Stimulated activated CD8-positive, alpha-beta memory T cell treated with anti-CD3 and anti-CD28 coated beads, Interleukin-2, amount 100 ng/mL, for 48 hours (primary cell): ENCODE data around the gene CYP51A1.
"Not testable (repeated sequence)": the region's sequence is repeated elsewhere in the genome, so short reads cannot be mapped to it uniquely, and the experiment has no call there.

Experiments
- DNase-seq, 2 donors: peaks; one replicate each; pipeline ENCODE4 v3.0.0-alpha.2; 2020; ENCODE audit warnings: low read depth in 2 of 2

CYP51A1 gene

DNA sequence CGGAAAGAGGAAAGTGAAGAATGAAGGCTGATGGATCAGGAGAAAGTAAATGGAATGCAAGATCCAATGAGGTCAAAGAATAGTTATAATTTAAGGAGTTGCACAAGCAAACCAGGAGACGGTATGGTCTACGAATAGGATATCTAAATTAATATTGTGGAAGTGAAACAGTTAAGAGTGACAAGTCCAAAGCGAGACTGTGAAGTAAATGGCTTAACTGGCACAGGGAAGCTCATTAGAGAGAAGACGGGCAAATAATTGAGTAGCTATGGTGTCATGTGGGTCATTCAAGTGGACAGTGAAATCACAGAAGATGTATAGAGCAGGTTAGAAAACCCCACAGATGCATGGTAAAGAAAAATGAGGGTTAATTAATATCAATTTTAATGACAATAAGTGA, 3.2 kb downstream of the CYP51A1 start:
- no peak for DNase-seq

DNA sequence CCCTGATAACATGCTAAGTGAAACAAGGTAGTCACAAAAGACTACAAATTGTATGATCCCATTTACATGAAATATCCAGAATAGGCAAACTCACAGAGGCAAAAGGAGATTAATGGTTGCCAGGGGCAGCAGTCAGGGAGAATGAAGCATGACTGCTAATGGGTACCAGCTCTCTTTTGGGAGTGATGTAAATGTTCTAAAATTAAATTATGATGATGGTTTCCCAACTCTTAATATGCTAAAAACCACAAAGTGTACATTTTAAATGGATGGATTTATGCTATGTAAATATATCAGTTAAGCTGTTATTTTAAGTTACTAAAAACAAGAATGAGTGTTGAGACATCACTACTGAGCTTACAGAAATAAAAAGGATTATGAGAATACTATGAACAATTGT, 12.6 kb downstream of the CYP51A1 start:
- DNase-seq = no peak

DNA sequence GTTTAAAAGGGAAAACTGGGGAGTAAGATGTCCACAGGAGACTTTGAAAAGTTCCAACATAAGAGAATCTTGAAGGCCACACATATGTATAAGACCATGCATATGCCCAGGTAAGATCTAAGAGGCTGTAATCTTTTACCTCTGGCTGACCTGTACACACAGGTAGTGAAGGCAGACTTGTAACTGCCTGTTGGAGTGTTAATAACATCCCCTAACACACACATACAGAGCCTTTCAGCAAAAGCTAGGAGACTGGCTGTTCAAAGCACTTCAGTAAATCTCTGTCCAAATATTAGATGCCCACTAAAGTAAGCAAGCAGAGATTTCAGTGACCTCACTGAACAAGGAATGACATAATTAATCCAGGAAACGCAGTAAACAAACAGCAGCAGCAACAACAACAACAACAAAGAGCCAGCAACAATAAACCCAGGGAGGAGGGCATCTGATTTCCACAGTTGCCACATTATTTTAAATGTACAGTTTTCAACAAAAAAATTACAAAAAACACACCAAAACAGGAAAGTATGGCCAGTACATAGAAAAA, 15.0 kb downstream of the CYP51A1 start:
- DNase-seq = no peak

DNA sequence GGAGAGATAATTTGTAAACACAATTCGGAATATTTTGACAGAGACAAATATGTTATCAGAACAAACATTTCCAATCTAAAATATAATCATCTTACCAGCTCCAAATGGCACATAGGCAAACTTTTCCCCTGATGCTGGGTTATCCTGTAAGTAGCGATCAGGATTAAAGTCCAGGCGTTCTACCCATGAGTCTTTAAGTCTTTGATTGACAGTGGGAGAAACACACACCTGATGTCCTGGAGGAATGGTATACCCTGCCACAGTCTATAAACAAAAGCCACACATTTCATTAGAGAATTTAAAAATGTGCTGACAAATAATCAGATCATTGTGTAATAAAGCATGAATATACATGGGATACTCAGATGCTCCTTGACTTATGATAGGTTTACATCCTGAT, 17.3 kb downstream of the CYP51A1 start:
- DNase-seq = no peak

DNA sequence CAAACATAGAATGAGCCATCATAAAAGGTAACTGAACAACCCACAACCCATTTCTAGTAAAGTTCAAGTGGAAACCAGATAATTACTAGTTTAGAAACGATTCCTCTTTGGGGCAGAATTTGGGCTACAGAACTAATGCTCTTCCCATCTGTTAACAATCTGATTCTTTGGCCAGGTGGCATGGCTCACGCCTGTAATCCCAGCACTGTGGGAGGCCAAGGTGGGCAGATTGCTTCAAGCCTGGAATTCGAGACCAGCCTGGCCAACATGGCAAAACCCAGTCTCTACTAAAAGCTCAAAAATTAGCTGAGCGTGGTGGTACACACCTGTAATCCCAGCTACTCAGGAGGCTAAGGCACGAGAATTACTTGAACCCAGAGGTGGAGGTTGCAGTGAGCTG, 18.5 kb downstream of the CYP51A1 start:
- DNase-seq = no peak

DNA sequence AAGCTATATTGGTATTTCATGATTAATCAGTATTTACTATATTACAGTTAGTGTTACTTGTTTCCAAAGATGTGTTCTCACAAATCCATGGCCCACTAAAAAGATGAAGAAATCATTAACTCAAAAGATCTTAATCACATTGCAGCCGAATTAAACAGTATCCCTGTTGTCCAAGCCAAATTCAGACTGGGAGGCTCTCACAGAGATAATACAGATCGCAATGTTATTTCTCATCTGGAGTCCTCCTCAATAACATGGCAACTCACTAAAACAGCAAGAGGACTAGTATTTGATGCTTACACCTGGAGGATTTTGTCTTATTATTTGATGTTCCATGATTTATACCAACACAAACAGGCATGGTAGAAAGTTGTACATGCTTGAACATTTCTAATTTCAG, 23.4 kb downstream of the CYP51A1 start:
- DNase-seq = no peak

DNA sequence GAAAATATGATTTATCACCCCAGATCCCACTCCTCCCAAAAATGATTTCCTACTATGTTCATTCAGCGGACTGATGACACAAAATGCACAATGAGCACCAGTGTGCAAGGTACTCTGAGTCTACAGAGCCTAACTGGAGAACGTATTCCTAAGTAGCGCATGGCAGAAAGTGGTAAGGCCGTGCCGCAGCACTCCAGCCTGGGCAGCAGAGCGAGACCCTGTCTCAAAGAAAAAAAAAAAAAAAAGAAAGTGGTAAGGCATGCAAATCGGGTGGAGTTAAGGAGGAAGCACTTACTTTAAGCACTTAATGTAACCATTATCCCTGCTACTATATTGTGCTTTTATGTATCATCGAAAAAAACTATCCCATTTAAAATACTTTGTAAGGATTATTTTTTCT, 25.5 kb downstream of the CYP51A1 start:
- no peak for DNase-seq

DNA sequence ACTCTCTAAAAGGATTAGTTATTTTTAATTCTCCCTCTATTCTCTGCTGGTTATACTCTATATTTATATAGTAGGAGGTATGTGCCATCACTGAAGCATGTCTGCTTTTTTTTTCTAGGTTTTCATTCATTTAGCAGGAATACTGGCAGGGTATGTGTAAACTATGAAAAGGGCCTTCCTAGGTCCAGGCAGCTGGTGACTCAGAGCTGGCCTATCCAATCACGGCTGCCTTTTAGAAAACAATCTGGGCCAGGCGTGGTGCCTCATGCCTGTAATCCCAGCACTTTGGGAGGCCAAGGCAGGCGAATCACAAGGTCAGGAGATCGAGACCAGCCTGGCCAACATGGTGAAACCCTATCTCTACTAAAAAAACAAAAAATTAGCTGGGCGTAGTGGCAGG, 31.4 kb downstream of the CYP51A1 start:
- not testable (repeated sequence) for DNase-seq

DNA sequence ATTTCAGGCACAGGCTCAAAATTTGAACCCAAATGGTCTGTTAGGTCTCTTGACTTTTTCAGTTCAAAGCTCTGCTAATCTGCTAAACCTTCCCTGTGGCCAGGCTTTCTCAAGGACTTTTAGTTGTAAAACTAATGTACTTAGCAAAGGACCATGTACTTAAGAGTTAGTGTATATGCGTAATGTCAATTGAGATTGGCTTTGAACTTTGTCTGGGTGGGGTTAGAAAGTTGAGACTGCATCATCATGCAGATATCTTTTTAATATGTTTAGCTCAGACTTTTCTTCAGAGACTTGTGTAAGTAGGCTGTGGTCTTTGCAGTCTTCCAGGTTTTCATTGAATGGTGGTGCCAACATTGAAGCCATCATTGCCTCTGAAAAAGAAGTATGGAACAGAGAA, 33.7 kb downstream of the CYP51A1 start:
- no peak for DNase-seq

DNA sequence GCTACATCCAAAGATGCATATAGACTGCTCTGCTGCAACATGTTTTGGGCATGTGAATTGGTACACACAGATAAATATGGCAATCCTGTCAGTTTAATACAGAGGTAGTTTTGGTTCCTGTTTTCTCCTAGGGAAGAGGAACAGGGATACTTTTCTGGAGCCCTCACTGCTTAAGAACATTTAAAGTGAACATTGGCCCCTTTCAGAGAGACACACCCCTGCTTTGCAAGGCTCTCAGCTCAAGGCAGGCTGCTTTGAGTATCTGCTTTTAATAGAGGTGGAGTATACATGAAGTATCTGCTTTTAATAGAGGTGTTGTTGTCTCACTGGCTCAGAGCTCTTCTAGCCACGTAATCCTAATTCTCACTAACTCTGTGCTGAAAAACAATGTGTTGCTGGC, 38.9 kb downstream of the CYP51A1 start:
- no peak for DNase-seq

DNA sequence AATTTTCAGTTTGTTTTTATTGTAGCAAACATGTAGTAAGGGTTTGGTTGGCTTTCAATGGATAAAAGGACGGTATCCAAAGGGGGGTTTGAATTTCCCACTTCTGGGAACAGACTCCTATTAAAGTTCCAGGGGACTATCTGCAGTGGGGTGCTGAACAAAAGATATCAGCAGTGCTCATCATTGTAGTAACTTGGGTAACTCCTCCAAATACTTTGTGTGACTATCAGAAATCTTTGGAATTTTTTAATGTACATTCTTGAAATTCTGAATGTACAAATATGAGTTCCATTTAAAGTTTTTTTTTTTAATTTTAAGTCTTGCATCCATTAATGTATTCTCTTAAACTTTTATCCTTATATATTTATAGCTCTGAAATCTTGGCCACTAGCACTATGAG, 42.1 kb downstream of the CYP51A1 start:
- DNase-seq = no peak

DNA sequence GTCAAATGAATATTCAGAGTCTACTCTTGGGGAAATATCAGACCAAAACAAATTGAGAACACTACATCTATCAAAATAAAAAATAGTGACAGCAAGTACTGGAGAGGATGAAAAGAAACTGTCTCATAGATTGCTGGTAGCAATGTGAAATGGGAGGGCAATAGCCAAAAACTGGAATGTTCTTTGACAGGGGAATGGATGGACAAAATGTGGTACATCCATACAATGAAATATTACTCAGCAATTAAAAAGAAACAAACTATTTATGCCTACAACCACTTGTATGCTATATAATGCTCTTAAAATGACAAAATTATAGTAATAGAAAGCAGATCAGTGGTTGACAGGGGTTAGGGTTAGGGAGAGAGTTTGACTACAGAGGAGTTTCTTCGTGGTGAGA, 46.0 kb downstream of the CYP51A1 start:
- DNase-seq = no peak

DNA sequence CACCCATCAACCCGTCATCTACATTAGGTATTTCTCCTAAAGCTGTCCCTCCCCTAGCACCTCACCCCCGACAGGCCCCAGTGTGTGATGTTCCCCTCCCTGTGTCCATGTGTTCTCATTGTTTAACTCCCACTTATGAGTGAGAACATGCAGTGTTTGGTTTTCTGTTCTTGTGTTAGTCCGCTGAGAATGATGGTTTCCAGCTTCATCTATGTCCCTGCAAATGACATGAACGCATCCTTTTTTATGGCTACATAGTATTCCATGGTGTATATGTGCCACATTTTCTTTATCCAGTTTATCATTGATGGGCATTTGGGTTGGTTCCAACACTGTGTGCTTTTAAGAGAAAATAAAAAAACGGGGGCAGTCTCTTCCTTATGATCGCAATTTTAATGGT, 50.4 kb downstream of the CYP51A1 start:
- DNase-seq = not testable (repeated sequence)

DNA sequence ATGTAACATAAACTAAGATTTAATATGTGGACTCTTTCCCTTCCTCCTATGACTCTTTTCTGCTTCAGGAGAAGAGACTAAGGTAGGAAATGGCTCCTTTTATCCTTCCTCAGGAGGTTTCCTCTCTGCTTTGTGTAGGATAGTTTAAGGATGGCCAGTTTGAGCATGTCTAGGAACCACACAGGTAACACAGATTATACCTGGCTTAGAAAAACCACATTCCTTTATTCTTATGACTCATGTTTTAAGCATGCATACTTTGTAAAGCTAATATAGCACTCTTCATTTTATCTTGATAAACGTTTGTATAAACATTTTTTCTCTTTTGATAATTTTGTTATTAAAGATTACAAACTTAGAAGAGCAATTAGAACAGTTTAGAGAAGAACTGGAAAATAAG, 57.8 kb downstream of the CYP51A1 start:
- no peak for DNase-seq

DNA sequence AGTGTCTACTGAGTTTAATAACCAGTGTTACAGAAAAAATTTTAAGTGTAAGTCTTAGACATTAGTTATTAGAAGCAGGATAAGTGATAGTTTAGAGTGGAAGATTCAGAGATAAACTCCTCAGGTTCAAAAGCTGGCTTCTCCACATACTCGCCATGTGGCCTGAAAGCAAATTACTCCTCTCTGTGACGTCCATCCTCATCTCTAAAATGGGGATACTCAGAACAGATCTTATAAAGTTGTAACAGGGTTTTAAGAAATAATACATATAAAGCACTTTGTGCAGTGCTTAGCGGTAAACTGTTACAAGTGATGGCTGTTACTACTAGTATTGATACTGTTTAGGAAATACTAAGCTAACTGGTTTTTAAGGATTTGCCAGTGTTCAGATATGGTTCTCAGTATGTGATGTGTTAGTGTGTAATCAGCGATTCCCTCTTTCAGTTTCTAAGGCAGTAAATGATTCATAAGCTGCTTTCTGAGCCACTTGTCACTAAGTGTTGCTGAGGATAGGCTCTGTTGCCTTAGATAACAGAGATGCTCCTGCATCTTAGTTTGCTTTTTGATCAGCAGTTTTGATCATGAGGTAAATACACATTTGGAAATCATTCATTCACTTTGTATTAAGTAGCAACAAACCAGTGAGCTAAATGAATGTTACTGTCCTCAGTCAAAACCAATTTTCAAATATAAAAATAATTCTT, 58.7 kb downstream of the CYP51A1 start:
- no peak for DNase-seq

DNA sequence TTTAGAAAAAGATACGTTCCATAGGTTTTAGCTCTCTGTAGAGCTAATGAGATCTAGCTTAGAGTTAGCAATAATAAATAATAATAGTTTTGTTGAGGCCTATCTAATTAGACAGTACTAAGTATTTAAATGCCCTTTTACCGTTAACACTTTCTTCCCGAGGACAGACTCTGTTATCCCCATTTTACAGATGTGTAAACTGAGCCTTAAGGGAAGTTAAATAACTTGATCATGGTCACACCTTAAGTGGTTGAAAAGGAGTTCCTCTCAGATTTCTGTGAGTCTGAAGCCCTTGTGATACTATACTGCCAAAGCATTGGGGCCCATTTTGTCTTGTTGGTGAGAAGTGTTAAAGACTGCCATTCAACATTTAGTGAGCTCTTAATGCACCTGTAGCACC, 61.6 kb downstream of the CYP51A1 start:
- no peak for DNase-seq

DNA sequence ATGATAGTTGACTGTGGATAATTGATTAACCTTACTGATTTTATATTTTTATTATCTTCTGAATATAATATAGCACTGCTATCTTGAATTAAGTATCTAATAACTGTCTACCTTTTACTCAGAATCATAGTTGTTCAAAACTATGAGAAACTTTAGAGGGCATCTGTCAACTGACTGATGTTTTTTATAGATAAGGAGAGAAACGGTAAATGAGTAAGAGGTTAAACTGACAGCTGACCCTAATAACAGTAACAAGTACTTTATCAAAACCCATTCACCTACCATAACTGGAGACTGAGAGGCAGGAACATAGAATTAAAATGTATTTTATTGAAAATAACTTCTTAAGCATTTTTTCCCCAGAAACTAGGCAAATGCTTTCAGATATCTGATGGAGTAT, 62.2 kb downstream of the CYP51A1 start:
- DNase-seq = no peak

DNA sequence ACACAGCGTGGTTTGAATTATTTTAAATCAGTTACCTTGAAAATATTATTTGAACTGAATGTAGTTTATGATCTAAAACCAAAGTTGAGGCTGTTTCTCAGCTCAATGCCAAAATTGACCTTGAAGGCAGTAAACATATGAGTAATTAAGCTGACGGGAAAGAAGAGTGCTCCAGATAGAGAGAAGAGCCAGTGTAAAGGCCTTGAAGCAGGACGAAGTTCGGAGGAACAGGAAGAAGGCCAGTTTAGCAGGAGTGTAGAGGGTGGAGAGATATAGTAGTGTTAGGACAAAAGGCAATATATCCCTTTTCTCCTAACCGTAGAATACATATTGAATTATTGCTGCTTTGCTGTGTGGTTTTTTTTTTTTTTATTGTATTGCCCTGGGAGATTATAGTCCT, 63.2 kb downstream of the CYP51A1 start:
- no peak for DNase-seq

DNA sequence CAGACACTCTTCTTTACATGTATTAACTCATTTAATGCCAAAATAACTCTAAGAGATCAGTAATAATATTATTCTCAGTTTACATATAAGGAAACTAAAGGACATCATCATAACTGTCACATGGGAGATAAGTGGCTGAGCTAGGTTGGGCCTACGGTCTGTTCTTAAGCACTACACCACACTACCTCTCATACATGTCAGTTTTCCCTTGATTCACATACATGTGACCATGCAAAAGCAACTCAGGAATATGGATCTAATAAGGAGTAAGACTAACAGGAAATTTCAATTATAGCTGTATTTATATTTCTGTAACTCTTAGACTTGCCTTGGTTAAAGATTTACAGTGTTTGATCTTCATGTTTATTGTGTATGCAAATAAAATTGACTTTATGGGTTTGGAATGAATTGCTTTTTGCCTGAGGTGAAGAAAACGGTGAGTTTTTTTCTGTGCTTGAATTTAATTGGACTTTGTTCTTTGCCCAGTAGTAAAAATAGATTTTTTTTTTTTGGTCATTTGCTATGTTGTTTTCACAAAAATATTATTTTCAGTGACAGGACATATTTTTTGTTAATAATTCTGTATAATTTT, 69.7 kb downstream of the CYP51A1 start:
- no peak for DNase-seq
